HG03159 (cell line): Measurements from ENCODE around the gene FBXL12.
"Not testable (repeated sequence)": the region's sequence is repeated elsewhere in the genome, so short reads cannot be mapped to it uniquely, and the experiment has no call there.

Source experiments
- ATAC-seq: cut with Tn5 transposase; IDR thresholded peaks from one replicate; pipeline ENCODE4 v1.9.1; 2021; ENCODE audit warnings: mild to moderate bottlenecking, moderate library complexity; ENCODE audit not compliant: unreplicated experiment

Gene FBXL12

DNA sequence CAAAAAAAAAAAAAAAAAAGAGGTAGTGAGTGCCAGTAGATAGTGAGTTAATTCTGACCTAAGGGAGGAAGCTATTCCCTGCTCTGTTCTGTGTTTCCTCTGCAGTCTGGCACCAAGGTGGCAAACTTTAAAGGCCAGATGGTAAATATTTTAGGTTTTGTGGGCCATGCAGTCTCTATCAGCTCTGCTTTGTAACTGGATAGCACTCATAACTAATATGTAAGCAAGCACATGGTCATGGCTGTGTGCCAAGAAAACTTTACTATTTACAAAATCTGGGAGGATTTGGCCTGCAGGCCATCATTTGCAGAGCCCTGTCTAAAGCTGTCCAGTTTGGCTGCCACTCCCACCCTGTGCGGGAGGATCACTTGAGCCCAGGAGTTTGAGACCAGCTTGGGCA, 20.5 kb upstream of the FBXL12 start:
- ATAC-seq = no peak

DNA sequence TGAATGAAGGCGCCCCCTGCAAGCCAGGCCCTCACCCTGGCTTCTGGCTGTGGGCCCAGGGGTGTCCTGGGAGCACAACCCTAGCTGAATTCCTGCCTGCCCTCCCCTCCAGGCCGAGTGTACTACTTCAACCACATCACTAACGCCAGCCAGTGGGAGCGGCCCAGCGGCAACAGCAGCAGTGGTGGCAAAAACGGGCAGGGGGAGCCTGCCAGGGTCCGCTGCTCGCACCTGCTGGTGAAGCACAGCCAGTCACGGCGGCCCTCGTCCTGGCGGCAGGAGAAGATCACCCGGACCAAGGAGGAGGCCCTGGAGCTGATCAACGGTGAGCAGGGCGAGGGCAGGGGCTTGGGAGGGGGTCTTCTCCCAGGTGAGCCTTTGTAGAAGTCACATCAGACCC, 19.4 kb upstream of the FBXL12 start:
- no peak for ATAC-seq

DNA sequence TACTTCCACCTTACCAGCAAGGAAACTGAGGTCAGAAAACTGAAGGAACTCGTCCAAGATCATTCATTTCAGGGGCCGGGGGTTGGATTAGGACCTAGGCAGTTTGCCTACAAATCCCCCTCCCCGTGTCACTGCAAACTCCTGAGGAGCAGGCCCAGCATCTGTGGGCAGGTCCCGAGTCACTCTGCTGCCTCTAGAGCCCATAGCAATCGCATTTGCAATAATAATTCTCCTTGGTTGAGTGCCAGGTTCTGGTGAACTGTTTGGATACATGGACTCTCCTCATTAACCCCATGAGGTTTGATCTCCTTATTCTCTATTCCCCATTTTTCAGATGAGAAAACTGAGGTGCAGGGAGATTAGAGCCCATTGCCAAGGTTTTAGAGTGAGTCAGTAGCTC, 17.1 kb upstream of the FBXL12 start:
- no peak for ATAC-seq

DNA sequence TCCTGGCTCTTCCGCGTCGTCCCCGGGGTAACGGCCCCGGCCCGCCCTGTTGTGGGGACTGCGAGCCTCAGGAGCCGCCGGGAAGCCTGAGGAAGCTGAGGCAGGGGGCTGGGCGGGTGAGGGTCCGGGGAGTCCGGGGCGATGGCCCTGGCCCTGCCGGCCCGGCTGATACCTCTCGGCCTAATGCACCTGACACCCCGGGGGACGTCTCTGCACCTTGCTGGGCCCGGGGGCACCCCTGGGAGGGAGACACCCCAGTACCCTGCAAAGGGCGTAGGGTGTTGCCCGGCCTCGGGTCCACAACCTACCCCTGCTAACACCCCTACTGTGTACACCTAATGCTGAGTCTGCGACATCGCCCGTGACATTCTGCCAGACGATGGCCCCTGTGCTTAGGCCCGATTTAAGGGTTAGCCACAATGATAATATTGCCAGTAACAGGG, 16.6 kb upstream of the FBXL12 start:
- ATAC-seq = peak; percentile 5

DNA sequence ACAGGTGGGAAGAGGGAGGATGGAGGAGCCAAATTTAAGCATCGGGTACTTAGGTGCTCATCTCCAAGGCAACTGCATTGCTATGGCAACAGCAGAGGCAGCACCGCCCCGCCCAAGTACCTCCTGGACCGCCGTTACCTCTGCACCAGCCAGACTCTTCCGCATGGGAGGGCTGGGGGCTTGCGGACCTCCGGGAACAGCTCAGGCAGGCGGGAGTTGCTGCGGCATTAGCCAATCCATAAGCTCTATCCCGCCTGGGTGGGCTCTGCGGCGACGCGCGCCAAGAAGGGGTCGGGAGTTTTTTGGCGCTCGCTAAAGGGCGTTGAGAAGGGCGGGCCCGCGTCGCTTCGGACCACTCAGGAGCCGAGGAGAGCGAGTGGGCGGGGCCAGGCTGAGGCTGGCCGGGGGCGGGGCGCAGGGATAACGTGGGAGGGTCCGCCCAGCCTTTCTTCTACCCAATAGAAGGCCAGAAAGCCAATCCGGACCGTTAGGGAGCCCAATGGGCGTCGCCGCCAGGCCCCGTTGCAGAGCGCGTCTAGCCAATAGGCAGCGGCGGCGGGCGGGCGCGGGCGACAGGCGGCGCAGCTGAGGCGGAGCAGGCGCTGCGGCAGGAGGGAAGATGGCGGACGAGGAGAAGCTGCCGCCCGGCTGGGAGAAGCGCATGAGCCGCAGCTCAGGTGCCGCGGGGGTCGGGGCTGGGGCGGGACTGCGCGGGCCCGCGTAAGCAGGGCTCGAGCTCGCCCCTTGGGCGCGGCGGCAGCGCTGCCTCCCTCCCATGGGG, 16.0 kb upstream of the FBXL12 start, which contains the start of gene PIN1:
Gene PIN1 (plus strand): TSS at position 593 of the 781 bp plus-strand sequence. CDS start 27 bp downstream, at position 620.
- ATAC-seq = peak; percentile 93

DNA sequence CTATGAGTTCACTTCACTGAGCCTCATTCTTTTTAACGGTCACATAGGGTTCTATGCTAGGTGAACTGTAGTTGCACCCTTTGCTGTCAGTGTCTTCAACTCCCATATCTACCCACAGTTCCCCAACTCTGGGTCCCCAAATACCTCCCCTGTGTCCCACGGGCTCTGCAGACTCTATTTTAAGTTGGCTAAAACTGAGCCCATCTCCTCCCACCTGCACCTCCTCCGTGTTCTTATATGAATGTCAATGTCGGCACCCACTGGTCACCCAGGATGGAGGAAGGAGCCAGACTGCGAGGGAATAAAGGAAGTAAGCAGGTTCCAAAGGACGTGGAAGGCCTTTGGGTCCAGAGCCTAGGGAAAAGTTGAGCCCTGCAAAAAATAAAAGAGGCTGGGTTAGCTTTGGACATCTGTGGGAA, 15.4 kb upstream of the FBXL12 start:
- ATAC-seq = no peak

DNA sequence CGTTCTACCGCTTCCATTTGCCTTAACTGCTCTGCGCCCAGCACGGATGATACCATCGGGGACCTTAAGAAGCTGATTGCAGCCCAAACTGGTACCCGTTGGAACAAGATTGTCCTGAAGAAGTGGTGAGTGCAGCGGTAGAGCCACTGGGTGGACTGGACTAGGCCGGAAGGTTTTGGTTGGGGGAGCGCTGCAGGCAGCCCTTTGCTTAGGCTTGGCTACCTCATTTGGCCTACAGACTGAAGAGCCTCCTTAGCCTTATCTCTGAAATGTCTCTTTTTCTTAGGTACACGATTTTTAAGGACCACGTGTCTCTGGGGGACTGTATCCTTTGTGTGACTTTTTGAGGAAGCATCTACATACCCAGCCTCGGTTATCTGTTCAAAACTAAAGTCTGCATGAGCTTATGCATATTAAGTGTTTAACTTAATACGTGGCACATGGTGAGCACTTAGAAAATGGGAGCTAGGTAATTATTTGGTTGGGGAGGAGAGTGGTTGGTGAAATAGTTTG, 9.7 kb upstream of the FBXL12 start:
- no peak for ATAC-seq

DNA sequence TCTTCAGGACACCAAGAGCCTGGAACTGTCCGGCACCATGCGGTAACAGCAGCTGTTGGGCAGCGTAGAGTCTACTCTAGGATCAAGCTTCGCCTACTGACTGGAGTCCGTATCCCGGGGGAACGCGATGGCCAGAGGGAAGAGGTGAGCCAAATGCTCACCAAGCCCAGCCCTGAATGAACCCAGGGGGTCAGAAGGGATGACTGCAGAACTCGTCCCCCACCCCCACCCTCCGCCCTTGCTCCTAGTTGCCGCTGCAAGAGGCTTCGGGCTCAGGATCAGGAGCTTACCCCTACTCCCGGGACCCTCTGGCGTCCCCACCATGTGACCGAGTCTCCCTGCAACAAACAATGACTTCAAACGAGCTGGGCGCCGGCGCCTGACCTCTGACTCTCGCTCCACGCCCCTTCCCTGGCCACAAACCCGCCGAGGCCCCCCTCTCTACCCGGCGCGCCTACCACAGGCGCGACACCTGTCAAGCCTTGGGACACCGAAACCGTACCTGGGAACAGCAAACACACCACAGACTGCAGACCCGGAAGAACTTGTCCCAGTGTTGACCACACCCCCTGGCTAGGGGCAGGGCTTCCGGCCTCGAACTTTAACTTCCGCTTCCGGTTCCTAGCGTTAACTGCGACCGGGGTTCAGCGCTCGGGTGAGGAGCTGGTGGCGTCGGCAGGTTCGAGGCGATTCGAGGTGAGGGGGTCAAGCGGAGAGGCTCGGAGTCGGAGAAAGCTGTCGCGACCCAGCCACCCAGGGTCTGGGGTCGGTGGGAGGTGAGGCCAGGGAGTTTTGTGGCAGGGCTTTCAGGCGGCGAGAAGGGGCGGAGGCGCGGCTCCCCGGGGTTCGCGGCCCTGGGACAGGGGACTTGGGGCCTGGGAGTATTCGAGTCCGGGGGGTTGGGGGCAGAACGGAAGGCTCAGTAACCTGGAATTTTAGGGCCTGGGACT, 8.7 kb upstream of the FBXL12 start, which contains the start of gene UBL5:
Gene UBL5 (plus strand): TSS at position 630 of the 950 bp plus-strand sequence. CDS start 420 bp downstream, outside the sequence.
- ATAC-seq = peak; percentile 90

DNA sequence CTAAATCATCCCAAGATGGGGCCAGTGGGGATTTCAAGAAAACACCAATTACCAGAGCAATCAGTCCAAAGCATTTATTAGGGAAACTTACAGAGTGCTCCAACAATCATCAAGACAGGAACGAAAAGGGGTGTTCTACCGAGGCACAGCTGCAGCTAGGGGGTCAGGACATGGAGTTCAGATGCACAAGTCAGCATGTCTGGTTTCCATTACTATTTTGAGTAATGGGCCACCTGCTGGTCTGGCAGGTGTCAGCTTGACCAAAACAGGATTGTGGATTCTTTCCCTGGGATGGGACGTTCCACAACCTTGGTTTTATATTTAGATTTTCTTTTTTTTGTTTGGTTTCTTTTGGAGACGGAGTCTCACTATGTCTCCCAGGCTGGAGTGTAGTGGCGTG, 4.9 kb upstream of the FBXL12 start:
- no peak for ATAC-seq

DNA sequence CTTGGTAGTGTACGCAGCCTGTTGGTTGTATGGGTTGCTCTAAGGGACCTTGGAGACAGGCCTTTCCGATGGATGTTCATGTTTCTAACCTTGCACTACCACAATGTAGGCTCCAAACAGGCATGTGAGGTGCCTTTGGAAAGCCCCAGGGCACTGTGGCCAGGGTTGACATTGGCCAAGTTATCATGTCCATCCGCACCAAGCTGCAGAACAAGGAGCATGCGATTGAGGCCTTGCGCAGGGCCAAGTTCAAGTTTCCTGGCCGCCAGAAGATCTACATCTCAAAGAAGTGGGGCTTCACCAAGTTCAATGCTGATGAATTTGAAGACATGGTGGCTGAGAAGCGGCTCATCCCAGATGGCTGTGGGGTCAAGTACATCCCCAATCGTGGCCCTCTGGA, 1.2 kb upstream of the FBXL12 start:
- ATAC-seq = not testable (repeated sequence)

DNA sequence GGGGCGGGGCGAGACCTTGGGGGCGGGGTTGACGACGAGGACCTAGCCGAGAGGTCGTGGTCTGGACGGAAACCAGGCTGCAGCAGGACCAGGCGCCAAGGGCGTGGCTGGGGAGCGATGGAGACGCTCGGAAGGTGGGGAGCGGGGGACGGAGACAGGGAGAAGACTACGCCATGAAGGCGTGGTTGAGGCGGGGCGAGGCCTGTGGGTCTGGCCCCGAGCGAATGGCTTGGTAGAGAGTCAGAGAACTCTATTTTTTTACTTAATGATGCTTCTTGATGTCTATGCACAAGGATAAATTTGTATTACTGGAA, 674 bp upstream of the FBXL12 start:
- ATAC-seq = no peak

DNA sequence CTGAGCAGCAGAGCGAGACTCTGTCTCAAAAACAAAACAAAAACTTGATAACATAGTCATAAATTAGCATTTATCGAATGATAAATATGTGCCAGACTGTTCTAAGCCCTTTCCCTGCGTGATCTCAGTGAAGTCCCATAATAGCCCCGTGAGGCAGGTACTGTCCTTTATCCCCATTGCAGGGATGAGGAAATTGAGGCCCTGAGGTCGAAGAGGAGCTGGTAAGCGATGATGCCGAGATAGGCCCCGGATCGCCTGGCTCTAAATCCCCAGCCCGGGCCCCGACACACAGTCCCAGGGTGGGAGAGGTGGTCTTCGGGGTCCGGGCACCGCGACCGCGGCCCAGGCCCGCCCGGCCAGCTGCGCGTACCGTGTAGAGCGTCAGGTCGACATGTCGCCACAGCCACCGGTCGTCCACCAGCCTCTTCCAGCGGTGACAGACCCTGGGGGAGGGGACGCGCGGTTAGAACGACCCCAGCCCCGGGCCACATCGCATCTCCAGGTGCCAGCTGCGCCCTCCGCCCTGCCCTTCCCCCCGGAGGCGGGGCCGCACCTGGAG, 625 bp downstream of the FBXL12 start:
- no peak for ATAC-seq

DNA sequence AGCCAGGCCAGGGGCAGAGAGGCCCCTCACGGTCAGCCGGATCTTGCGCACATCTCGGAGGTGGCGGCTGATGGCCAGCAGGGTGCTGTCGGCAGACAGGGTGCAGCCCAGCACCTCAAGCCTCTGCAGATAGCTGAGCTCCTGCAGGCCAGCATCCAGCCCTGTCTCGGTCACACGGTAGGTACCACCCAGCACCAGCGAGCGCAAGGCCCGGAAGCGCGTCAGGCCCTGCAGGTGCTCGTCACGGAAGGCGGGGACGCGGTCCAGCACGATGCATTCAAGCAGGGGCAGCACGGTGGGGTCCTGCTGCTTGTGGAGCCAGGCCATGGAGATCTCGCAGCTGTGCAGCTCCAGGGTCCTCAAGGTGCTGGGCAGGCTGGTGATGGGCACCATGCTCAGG, 7.7 kb downstream of the FBXL12 start:
- no peak for ATAC-seq

DNA sequence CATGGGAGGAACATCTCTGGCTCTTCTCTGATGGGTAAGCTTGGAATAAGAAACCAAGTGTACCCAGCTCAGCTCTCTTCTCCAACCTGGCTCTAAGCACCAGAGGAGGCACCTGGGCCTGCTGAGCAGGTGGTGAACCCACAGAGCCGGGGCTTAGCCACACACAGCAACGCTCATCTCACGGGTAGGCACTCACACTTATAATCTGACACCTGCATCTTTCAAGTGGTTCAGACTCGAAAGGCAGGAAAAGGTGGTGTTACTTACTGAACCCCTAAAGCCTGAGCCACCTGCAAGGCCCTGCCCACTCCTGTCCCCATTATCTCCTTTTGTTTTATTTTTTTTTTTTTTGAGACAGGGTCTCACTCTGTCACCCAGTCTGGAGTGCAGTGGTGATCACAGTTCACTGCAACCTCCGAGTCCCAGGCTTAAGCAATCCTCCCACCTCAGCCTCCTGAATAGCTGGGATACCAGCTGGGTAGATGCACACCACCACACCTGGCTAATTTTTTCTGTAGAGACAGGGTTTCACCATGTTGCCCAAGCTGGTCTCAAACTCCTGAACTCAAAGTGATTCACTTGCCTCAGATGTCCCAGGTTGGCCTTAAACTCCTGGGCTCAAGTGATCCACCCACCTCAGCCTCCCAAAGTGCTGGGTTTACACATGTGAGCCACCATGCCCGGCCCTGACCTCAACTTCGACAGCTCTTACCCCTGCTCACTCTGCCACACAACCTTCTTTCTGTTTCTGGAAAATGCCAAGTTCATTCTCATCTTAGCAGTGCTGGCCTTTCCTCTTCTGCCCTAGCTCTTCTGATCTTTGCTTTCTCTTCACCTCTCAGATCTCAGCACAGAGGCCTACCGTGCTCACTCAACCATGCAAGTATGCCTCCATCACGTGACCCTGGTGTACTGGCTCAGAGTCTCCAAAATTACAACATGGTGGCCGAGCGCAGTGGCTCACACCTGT, 9.7 kb downstream of the FBXL12 start:
- no peak for ATAC-seq

DNA sequence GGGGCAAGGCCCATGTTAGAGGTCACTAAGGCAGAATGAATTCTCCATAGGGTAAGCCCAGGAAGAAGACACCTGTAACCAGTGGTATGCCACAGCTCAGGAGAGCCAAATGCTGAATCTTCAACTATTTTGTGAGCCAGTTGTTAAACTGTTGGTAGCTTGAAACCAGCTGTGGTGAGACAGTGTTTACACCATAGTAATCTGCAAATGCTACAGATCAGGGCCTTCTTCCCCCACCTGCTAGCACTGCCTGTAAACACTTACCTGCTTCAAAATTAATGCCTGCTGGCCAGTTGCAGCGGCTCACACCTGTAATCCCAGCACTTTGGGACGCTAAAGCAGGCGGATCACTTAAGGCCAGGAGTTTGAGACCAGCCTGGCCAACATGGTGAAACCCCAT, 12.1 kb downstream of the FBXL12 start:
- ATAC-seq = no peak

DNA sequence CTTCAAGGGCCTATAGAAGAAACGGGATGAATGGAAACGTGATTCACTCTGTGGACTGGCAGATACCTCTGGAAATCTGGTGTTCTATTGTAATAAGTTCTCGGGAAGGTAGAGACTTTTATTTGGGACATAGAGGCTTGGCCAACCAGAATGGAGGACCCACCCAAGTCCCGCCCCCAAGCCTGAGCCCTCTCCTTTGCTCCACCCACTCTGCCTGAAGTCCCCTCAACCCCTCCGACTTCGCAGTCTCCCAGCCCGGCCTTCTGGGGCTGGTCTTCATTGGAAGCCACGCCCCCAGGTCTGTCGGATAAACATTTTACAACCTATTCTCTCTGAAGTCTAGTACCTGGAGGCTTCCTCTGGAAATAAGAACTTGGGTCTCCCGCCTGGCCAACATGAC, 16.9 kb downstream of the FBXL12 start:
- ATAC-seq = no peak

DNA sequence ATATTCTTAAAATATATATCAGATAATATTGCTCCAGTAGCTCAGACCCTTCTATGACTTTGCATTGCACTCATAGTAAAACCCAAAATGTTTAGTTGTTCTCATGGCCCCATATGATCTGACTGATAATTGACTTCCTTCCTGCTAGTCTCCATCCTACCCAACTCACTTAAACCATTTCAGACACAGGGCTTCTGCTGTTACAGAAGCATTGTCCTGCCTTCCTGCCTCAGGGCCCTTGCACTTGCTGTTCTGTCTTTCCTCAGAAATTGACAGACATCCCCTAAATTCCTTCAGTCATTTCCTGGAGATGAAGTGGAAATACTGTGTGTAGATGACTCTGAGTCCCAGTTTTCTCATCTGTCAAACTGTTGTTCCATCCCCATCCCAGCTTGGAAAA, 19.7 kb downstream of the FBXL12 start:
- ATAC-seq = no peak

DNA sequence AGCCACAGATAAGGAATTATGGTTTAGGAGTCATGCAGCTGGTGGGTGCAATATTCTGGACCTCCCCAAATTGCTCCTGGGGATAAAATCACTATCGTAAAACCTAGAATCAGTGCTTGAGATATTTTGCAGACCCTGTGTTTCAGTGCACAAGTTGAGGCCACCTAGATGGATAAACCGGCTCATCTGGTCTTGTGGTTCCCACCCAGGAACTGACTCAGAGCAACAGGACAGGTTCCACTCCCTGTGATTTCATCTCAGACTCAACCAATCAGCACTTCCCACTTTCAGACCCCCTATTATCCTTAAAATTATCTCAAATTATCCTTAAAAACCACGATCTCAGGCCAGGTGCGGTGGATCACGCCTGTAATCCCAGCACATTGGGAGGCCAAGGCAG, 21.0 kb downstream of the FBXL12 start:
- ATAC-seq = no peak

DNA sequence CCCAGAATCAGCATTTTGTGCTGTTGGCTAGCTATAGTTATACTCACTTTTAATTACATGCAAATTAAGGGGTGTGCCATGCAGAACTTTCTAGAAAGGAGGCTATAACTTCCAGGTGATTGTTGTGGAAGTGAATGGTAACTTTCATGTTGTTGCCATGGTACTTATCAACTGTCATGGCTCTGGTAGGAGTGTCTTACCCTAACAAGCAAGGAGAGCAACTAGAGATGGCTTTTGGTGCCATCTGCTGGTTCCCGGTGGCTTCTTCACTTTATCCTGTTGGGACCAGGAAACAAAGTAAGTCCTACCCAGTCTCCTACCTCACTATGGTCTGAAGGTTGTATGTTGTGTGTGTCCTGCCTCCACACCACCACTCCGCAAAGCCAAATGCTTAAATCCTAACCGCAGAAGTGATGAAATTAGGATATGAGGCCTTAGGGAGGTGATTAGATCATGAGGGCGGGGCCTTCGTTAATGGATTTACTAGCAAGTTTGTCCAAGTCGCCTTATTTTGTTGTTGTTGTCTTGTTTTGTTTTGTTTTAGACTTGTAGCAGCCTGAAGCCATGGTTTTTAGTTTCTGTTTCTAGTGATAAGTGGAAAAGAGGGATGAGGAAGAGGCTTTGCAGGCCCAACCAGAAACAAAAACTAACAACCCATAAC, 22.6 kb downstream of the FBXL12 start:
- no peak for ATAC-seq
